ENCODE results near the gene MANEA.

DNA sequence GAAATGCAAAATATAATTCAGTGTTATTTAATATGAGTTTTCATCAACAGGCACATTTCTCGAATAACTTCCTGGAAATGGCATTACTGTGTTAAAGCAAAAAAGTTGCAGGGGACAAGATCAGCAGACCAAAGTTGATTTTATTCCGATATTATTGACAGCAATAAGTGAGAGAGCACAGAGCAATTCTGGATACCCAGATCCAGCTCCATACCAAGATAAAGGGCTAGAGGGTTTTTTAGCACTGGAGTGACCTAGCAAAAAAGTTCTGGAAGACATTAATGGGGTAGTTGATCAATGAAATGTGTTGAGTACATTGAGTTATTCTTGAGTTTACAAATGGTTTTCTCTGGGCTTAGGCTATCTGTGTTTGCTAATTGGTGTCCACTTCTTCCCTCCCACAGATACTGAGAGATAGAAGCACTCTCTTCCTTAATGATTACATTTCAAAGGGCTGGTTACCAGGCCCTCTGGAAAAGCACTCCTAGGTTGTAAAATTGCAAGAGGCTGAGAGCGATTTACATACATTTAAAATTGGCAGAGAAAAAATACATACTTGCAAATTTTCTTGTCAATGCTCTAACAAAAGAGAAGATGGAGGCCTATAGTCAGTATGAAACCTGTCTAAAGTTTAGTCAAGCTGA lies 47.0 kb upstream of the MANEA start:
- TF ChIP-seq EZH2 (IDR thresholded peaks at IDR 0.05; ENCODE audit: insufficient read depth, poor library complexity, severe bottlenecking) (no peak), EZH2phosphoT487 (IDR thresholded peaks at IDR 0.05; ENCODE audit: insufficient read depth, low read depth) (no peak)
